ENCODE measurements around the gene MYO3B. TPM values are rescaled to one million over a fixed set of nuclear protein-coding genes. Genes with fewer than 3 reads are reported as not detected.
A peak's percentile ranks its signal among the peaks of the same experiment; 100 is the strongest.

The MYO3B gene
- total RNA-seq, 1 donor from 2014 or later, result 0.22 TPM

- Mint-ChIP-seq H3K4me3 (ENCODE audit: unreplicated experiment) (no peak overlapping the region), H3K4me1 (ENCODE audit: low read depth, unreplicated experiment) (no peaks in the 10 kb centered on the region), H3K27ac (ENCODE audit: unreplicated experiment) (no peak overlapping the region), H3K27me3 (ENCODE audit: unreplicated experiment) (no peaks in the 10 kb centered on the region), H3K9me3 (ENCODE audit: unreplicated experiment) (no peaks in the 10 kb centered on the region), H3K36me3 (ENCODE audit: unreplicated experiment) (no peaks in the 10 kb centered on the region)
- DNase-seq, result no peak
- TF ChIP-seq CTCF (IDR thresholded peaks at IDR 0.05; ENCODE audit: partially characterized antibody, unreplicated experiment), result no peak
Measured at GRCh38 chr2:170162271-170162632, 15.7 kb upstream of the MYO3B start.

DNA sequence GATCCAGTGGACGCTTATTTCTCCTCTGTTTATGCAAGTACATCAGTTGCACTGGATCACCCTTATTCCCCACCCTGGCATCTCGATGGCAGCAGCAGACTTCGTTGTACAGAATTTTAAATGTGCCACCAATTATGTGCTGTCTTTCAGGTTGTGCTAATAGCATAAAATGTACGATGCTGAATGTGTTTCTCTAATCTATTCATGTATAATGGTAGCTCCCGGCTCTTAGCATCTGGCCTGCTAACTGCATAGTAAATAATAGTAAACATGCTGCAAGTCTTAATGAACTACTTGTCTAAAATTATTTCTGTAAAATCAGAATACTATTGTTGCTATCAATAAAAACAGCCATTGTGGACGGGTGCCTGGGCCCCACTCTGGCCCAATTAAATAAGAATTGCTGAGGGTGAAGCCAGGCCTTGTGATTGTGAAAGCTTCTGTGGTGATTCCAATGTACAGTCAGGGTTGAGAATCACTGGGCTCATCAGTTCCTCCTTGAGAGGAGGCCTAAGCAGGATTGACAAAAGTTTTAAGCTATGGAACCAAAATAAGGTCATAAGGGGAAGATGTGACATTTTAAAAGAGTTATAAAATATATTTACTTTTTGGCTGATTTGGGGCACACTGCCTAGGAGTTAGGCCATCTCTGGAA is 14.4 kb upstream of the MYO3B start:
- Mint-ChIP-seq H3K27ac (ENCODE audit: unreplicated experiment) (no peak overlapping the region), H3K4me3 (ENCODE audit: unreplicated experiment) (no peak overlapping the region), H3K4me1 (ENCODE audit: low read depth, unreplicated experiment) (no peaks in the 10 kb centered on the region), H3K9me3 (ENCODE audit: unreplicated experiment) (no peaks in the 10 kb centered on the region), H3K36me3 (ENCODE audit: unreplicated experiment) (no peaks in the 10 kb centered on the region), H3K27me3 (ENCODE audit: unreplicated experiment) (no peaks in the 10 kb centered on the region)
- no peak for TF ChIP-seq CTCF (IDR thresholded peaks at IDR 0.05; ENCODE audit: partially characterized antibody, unreplicated experiment)
- no peak for DNase-seq

DNA sequence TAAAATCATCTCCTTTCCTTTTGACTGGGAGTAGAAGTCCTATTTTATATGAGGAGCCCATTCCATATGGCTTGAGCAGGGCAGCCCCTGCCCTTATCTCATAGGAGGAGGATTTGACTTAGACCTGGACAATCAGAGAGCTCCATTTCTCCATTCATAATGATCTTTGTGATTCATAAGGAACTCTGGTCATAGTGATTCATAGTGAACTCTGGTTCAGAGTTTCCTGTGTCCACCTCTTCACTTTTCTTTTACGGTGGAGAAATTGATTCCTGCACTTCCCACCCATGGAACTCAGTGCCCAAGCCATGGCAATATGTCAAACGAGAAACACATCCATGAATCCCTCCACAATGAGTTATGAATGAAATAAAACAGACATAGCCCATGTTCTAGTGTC is 12.8 kb upstream of the MYO3B start:
- Mint-ChIP-seq H3K4me3 (ENCODE audit: unreplicated experiment) (no peak overlapping the region), H3K27me3 (ENCODE audit: unreplicated experiment) (no peaks in the 10 kb centered on the region), H3K9me3 (ENCODE audit: unreplicated experiment) (no peaks in the 10 kb centered on the region), H3K4me1 (ENCODE audit: low read depth, unreplicated experiment) (peaks cover 4% of the 10 kb centered on the region), H3K36me3 (ENCODE audit: unreplicated experiment) (no peaks in the 10 kb centered on the region), H3K27ac (ENCODE audit: unreplicated experiment) (no peak overlapping the region)
- no peak for TF ChIP-seq CTCF (IDR thresholded peaks at IDR 0.05; ENCODE audit: partially characterized antibody, unreplicated experiment)
- DNase-seq, result no peak

DNA sequence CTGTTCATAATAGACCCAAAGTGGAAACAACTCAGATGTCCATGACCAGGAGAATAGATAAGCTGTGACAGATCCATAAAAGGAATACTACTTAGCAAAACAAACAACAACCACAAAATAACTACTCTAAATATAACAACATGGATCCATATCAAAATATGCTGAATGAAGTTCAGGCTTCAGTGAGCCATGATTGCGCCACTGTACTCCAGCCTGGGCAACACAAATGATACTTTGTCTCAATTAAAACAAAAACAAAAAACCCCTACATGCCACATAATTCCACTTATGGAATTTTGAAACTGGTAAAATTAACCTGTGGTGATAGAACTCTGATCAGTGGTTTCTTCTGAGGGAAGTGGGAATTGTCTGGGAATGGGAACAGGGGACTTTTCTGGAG is 11.2 kb upstream of the MYO3B start:
- H3K27me3 Mint-ChIP-seq (ENCODE audit: unreplicated experiment), result peaks cover 1% of the 10 kb centered on the region
- H3K27ac Mint-ChIP-seq (ENCODE audit: unreplicated experiment), result no peak overlapping the region
- H3K9me3 Mint-ChIP-seq (ENCODE audit: unreplicated experiment), result no peaks in the 10 kb centered on the region
- H3K4me1 Mint-ChIP-seq (ENCODE audit: low read depth, unreplicated experiment), result peaks cover 14% of the 10 kb centered on the region
- no peak overlapping the region for H3K4me3 Mint-ChIP-seq (ENCODE audit: unreplicated experiment)
- no peaks in the 10 kb centered on the region for H3K36me3 Mint-ChIP-seq (ENCODE audit: unreplicated experiment)
- no peak for DNase-seq
- no peak for TF ChIP-seq CTCF (IDR thresholded peaks at IDR 0.05; ENCODE audit: partially characterized antibody, unreplicated experiment)

DNA sequence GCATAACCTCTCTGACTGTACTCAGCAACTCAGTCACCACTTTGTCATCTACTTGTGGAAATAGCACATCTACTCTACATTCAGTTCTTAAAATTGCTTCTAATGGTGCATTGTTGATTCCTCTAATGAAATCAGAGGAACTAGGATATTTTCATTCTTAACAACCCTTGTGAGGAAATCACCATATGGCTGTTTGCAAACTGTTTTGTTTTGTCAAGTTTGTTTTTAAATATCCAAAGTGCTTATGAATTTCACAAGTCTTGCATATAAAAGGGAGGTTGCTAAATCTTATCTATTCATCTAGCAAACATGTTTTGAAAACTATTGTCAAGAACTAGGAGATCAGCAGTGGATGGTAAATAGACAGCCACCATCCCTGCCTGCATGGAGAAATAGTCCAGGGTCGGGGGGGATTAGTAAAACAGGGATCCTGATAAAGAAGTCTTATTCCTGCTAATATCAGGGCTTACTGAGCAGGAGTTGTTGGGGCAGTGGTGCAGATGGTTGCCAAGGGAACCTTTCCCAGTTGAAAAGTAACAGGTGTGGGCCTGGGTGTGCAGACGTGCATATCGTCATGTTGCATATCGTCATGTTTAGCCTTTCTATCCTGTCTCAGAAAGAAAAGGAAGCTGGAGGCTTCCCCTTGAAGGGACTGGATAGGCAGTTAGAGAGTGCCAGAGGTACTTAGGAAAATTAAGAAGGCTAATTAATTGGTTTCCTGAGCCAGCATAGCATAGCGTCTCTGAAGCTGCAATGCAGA is 7.5 kb upstream of the MYO3B start:
- peak overlapping the region; percentile 57 for H3K4me3 Mint-ChIP-seq (ENCODE audit: unreplicated experiment)

More for the DNA sequence above, 7.5 kb upstream of the MYO3B start:
- H3K27me3 Mint-ChIP-seq (ENCODE audit: unreplicated experiment), result peaks cover 3% of the 10 kb centered on the region
- peaks cover 5% of the 10 kb centered on the region for H3K36me3 Mint-ChIP-seq (ENCODE audit: unreplicated experiment)
- peaks cover 18% of the 10 kb centered on the region for H3K4me1 Mint-ChIP-seq (ENCODE audit: low read depth, unreplicated experiment)
- DNase-seq, result peak; percentile 34
- TF ChIP-seq CTCF (IDR thresholded peaks at IDR 0.05; ENCODE audit: partially characterized antibody, unreplicated experiment), result no peak
- H3K9me3 Mint-ChIP-seq (ENCODE audit: unreplicated experiment), result no peaks in the 10 kb centered on the region
- peak overlapping the region; percentile 75 for H3K27ac Mint-ChIP-seq (ENCODE audit: unreplicated experiment)
